ENCODE results near the gene ASPHD2. TPM values are rescaled to one million over a fixed set of nuclear protein-coding genes. Genes with fewer than 3 reads are reported as not detected.

Gene ASPHD2
- total RNA-seq = 15.5 TPM

GRCh38 chr22:26428515-26429457 is at the start of gene ASPHD2:
Gene ASPHD2, plus strand, starts transcription at chr22:26429260. Its CDS starts 4,356 bp downstream, at chr22:26433616.

GRCh38 chr22:26483439-26484359 is 54.6 kb downstream of the ASPHD2 start, which contains the start of the genes HPS4 and SRRD:
Gene HPS4, minus strand, starts transcription at chr22:26483783. Its CDS starts 2,021 bp downstream, at chr22:26481762.
Gene SRRD, plus strand, starts transcription at chr22:26483877. Its CDS starts 14 bp downstream, at chr22:26483891.

Small RNA genes lying within 50 kb of the gene (small RNA-seq; reads per million reads assigned to genes)
- gene RNA5SP495 = not detected

Other genes starting within 250 kb of the ASPHD2 start
- gene HPS4, start 54.5 kb downstream of the ASPHD2 start, total RNA-seq = 34.4 TPM
- gene SRRD, start 54.6 kb downstream of the ASPHD2 start, total RNA-seq = 17.1 TPM
- 36.4 TPM for gene TFIP11, start 83.2 kb downstream of the ASPHD2 start, total RNA-seq
- 10.4 TPM for gene TPST2, start 160.9 kb downstream of the ASPHD2 start, total RNA-seq
- 2.1 TPM for gene CRYBB1, start 188.8 kb downstream of the ASPHD2 start, total RNA-seq
- gene CRYBA4, start 192.7 kb downstream of the ASPHD2 start, total RNA-seq = not detected
- gene MIAT, start 228.3 kb downstream of the ASPHD2 start, total RNA-seq = 125 TPM